GM19397 (cell line): Measurements from ENCODE around the gene DOK7.

Experiments
- ATAC-seq: cut with Tn5 transposase; IDR thresholded peaks from one replicate; pipeline ENCODE4 v1.9.1; 2021; ENCODE audit warnings: mild to moderate bottlenecking, moderate library complexity; ENCODE audit not compliant: unreplicated experiment

Gene DOK7

DNA sequence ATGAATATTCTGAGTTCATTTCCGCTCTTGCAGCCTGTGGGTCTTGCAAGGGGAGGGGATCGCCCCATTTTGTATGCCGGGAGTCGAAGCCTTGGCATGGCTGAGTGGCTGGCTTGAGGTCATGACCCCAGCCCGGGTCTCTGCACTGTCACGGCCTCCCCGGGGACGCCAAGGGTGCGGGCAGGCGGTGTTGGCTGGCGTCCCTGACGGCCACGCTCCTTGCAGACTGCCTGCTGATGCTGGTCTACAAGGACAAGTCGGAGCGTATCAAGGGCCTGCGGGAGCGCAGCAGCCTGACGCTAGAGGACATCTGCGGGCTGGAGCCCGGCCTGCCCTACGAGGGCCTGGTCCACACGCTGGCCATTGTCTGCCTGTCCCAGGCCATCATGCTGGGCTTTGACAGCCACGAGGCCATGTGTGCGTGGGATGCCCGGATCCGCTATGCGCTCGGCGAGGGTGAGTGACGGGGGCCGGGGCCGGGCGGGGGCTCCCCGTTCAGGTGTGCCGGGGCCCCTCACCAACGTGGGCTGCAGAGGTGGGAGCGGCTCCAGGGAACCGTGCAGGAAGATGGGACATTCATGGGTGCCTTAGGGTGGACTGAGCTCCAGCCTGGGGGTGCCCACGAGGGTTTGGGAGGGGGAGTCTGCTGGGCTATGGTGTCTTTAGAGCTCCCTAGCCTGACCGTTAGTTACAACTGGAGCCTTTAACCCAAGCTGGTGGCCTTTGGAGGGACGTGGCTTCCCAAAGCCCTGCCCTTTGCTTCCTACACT lies 10.3 kb downstream of the DOK7 start:
- ATAC-seq, result no peak

DNA sequence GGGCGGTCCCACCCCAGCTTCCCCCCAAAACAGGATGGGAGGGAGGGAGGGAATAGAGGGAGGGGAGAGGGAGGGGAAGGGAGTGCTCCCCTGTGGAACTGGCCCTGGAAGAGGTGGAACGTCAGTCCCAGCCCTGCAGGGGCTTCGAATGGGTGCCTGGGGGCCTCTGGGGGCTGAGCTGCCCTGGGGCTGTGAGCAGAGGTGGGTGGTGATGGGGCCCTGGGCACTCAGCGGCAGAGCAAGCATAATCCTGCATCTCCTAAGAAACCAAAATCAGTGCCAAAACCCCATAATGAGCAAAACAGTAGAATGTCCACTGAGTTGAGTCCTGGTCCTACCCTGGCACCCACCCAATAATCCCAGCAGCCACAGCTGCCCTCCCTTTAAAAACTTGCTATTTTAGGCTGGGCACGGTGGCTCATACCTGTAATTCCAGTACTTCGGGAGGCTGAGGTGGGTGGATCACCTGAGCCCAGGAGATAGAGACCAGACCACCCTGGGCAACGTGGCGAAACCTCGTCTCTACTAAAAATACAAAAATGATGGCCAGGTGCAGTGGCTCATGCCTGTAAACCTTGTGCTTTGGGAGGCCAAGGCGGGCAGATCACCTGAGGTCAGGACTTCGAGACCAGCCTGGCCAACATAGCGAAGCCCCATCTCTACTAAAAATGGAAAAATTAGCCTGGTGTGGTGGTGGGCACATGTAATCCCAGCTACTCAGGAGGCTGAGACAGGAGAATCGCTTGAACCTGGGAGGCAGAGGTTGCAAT lies 11.1 kb downstream of the DOK7 start:
- no peak for ATAC-seq

- ATAC-seq, result no peak
Observed at GRCh38 chr4:3475041-3475712, 12.1 kb downstream of the DOK7 start.

DNA sequence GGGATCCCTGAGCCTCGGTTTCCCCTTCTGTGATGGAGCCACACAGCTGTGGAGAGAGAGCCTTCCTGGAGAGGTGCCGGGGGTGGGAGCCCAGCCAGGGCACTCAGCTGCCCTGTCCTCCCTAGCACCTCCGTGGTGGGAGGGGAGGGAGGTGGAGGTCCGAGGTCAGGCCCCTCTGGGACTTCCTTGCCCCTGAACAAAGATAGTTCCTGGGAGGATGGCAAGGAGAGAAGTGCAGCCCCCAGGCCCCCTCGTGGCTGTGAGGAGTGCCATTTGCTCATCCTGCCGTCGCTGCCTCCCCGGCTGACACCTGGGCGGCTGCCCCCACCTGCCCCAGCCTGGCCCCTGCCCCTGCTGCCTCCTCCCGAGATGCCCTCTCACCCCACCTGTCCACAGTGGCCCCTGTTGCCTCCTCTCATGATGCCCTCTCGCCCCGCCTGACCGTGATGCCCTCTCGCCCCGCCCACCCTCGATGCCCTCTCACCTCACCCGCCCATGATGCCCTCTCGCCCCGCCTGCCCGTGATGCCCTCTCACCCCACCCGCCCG lies 12.7 kb downstream of the DOK7 start:
- ATAC-seq, result no peak

DNA sequence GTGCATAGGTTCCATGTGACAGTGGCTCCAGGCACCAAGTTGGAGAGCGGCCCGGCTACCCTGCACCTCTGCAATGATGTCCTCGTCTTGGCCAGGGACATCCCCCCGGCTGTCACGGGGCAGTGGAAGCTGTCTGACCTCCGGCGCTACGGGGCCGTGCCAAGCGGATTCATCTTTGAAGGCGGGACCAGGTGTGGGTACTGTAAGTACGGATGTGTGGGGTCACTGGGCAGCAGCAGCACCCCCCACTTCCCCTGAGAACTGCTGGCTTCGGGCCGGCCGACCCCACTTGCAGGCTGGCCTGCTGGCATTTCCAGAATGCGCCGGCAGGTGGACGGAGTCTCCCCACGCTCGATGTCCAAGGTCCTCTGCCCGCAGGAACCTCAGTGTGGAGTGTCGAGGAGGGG lies 13.2 kb downstream of the DOK7 start:
- no peak for ATAC-seq

GRCh38 chr4:3476936-3477749 lies 14.0 kb downstream of the DOK7 start:
- ATAC-seq, result no peak

DNA sequence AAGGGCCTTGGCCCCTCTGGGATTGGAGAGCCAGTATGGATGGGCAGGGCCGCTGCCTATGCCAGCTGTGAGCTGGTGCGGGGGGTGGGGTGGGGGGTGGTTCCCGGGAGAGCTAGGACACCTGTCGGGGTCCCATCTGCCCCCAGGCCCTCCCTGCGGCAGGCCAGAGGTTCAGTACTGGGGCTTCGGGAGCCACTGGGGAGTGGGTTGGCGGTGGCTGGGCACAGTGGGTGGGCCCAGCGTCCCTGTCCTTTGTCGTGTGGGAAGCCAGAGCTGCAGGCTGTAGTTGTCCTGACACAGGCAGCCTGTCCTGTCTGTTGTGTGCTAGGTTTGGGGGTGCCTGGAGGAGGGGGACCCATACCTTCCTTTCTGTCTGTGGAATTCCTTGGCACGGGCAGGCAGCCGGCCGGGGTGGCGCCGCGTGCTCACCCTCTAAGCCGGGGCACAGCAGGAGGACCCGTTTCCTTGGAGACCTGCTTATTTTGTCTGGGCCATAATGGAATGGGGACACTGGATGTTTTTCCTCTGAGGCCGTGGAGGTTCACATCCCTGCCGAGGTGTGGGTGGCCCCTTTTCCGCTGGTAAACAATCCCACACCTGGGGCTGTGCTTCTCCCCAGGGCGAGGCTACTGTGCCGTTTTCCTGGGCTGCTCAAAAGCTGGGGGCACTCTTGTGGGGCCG lies 14.8 kb downstream of the DOK7 start:
- ATAC-seq, result no peak

- no peak for ATAC-seq
Observed at GRCh38 chr4:3478446-3479357, 15.6 kb downstream of the DOK7 start.

- ATAC-seq, result no peak
Observed at GRCh38 chr4:3479358-3480101, 16.4 kb downstream of the DOK7 start.

- no peak for ATAC-seq
Observed at GRCh38 chr4:3480528-3481112, 17.5 kb downstream of the DOK7 start.

DNA sequence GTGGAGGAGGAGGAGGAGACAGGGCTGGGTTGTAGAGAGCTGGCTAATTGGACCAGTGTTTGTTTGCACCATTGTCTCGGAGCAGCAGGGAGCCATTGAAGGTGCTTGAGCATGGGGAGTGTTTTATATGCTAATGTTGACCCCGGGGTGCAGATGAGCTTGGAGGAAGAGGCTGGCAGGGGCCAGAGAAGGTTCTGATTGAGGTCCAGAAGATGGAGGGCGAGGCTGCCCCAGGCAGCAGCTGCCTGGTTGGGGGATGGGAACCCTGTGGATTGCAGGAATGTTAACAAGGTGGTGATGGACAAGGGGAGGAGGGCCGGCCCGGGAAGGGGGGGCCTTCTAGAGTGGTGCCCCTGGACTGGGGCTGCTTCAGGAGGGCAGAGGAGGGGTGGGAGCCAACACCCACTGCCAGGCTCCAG lies 18.0 kb downstream of the DOK7 start:
- ATAC-seq, result no peak

DNA sequence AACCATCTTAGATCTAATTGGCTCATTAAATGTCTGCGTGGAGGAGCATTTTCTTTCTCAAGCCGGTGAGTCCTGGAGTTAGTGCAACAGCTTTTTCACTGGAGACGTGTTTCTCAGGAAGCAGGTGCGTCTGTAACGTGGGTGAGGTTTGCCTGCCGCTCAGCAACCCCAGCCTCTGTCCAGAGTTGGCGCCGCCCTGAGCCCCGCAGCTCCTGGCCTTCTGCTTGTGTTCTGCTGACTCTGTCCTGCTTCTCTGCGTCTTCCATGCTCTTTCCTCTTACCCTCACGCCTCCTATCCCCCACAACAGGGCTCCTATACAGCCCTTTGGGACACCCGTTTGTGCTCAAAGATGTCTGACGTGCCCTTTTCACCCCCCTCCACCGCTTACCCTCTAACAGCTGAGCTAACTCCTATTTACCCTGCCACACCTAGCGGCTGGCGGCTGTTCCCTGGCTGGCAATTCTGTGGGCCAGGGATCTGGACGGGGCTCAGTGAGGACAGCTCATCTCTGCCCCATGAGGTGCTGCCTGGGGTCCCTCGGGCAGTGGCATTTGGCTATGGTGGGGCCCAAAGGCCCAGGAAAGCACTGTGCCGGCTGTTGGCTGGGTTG lies 18.8 kb downstream of the DOK7 start:
- no peak for ATAC-seq

DNA sequence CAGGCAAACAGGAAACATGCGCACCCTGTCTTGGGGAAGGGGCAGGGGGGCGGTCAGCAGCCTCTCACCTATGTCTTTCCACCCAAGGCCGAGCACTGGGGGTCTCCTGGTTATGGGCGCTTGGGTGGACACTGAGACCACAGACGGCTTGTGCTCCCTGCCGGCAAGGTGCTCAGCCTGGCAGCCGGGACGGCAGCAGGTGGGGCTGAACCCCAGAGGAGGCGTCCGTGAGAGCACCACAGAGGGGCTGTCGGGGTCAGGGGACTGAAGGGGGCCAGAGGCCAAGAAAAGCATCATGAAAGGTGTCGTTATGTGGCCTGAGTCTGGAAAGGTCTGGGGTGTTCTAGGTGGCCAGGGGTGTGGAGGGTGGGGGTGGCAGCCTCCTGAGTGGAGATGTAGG lies 19.6 kb downstream of the DOK7 start:
- ATAC-seq, result no peak

DNA sequence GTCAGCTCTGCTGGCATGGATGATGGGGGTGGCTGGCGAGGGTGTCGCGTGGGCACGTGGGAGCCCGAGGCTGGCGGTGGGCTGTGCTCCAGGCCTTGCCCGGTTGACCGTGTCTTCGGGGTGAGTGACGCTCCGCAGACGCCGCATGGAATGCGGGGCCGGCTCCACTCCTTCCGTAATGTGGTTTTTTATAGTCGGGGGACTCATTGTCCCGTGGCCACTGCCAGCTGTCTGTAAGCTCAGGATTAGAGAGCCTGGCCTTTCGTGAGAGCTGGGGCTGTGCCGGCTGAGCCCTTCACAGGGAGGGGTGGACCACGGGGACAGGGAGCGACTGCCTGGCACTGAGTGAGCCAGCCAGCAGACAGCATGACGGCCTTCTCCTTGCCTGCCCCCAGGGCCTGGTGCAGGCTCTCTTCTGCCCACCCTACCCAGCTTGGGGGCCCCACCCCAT lies 20.4 kb downstream of the DOK7 start:
- ATAC-seq, result no peak

- no peak for ATAC-seq
Observed at GRCh38 chr4:3484057-3484973, 21.2 kb downstream of the DOK7 start.

- no peak for ATAC-seq
Observed at GRCh38 chr4:3485011-3485791, 22.1 kb downstream of the DOK7 start.
